Ovary (tissue), 9 donors: ENCODE data around the gene CPZ. TPM values are rescaled to one million over a fixed set of nuclear protein-coding genes. Genes with fewer than 3 reads are reported as not detected.

Source experiments
- DNase-seq, 5 donors: peaks; one replicate each; pipeline ENCODE4 v3.0.0-alpha.2; 2019 to 2020
- H3K27ac ChIP-seq, 2 donors: fragments of 200-600 bp; one replicate each; pipeline versions ENCODE4 v1.5.1 to v1.8.0; 2019 to 2022
- H3K27me3 ChIP-seq: fragments of 200-600 bp; one replicate; pipeline ENCODE4 v1.8.0; 2022
- H3K36me3 ChIP-seq: fragments of 200-600 bp; sonication (generic); one replicate; pipeline ENCODE4 v1.5.1; 2019
- H3K4me1 ChIP-seq: one replicate; pipeline ENCODE4 v1.8.1; 2013; ENCODE audit warnings: mild to moderate bottlenecking, moderate library complexity; ENCODE audit not compliant: insufficient read depth
- H3K4me3 ChIP-seq: fragments of 200-600 bp; sonication (generic); one replicate; pipeline ENCODE4 v1.5.1; 2017
- H3K9me3 ChIP-seq, 2 donors: fragments of 200-600 bp in 1 of 2; sonication (generic) in 1 of 2; one replicate each; pipeline versions ENCODE4 v1.5.1 to v1.8.1; 2013 to 2019; ENCODE audit warnings: mild to moderate bottlenecking in 1 of 2, moderate library complexity in 1 of 2
- CTCF ChIP-seq, 3 donors: fragments of 450-650 bp in 2 of 3; fragments of 200-600 bp in 1 of 3; IDR thresholded peaks; one replicate each; pipeline versions ENCODE4 v1.5.1 to v1.8.0; 2016 to 2022; ENCODE audit warnings: antibody characterized with exemption in 3 of 3, mild to moderate bottlenecking in 1 of 3
- EP300 ChIP-seq: sonication (generic); formaldehyde crosslinking; IDR thresholded peaks from one replicate; pipeline ENCODE4 v1.6.1; 2017; ENCODE audit warnings: antibody characterized with exemption
- POLR2A ChIP-seq: fragments of 450-650 bp; IDR thresholded peaks from one replicate; pipeline ENCODE4 v1.6.1; 2017; ENCODE audit warnings: antibody characterized with exemption, mild to moderate bottlenecking, moderate library complexity
- WGBS, 3 donors: extraction: QIAGEN DNeasy Blood & Tissue Kit in 1 of 3; methylation state at CpG; one replicate each; pipeline versions ENCODE4 v1.1.5 to v1.1.7; 2013 to 2017; 5-methylcytosine and 5-hydroxymethylcytosine counted together
- intact Hi-C, 4 donors: fragments of 100-400 bp; cut with DNase I; formaldehyde crosslinking; loops; one replicate each; pipeline versions ENCODE4 v1.11.0 to v1.15.1; 2022 to 2023
- polyA plus RNA-seq, 2 donors: library from polyadenylated mRNA; stranded (reverse); fragments of 200-250 nt in 1 of 2; fragments of 350-450 nt in 1 of 2; fragmentation: Illumina TruSeq in 1 of 2; extraction: RNeasy Lipid Tissue Mini Kit (QIAGEN cat#74804) in 1 of 2; gene quantifications; one replicate each; pipeline ENCODE4 v1.2.3, GENCODE V29; 2013 to 2014
- total RNA-seq, 7 donors: library from RNA; depleted of rRNA in 2 of 7; stranded (reverse); fragments of >200 nt in 2 of 7; fragmentation: NEBNext Ultra II Directional in 3 of 7; extraction: Animal tissue kit (Norgen Biotek cat#: 25700) in 3 of 7; gene quantifications; one replicate each; pipeline versions ENCODE4 v1.1.0 to v1.2.4, GENCODE V29; 2016 to 2023
- donor health status: DM: no; HTN: no; CAD: no; lungs with moderate emphysema.
- donor health status: DM: no; HTN: no; CAD: no.
- donor health status: Bipolar disorder and iron deficiency.
- donor health status: DM: yes; HTN: yes; CAD: no.
- donor health status: DM: no; HTN: no; CAD: no.
- donor health status: DM: yes; HTN: yes; CAD: no.

The CPZ gene
- total and polyA plus RNA-seq, 9 donors = 51.0 to 212 (median 129) TPM

DNA sequence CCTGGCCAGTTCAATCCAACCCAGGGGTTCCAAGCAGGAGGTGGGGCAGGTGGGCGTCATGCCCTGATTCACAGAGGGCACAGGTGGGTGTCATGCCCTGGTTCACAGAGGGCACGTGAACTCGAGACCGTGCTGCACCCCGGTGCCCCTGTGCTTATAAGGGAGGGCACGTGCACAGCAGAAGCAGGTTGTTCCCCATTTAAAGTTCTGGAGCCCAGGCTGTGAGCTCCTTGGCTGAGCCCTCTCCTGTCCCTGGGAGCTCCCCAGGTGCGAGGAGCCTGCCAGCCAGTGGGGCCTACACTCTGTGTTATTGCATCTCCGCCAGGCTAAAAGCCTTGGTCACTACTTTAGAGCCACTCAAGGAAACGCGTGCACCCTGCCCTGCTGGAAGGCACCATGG lies 3.2 kb upstream of the CPZ start:
- H3K27ac ChIP-seq = no peak overlapping the region
- H3K36me3 ChIP-seq = no peaks in the 10 kb centered on the region
- peaks cover 12% of the 10 kb centered on the region for H3K4me1 ChIP-seq
- no peaks in the 10 kb centered on the region for H3K27me3 ChIP-seq
- no peak overlapping the region for H3K4me3 ChIP-seq
- intact Hi-C loops = no loop called here
- peak in 3 of 5 donors; percentile 10 to 33 (median 27) for DNase-seq
- 76 to 84% (median 79%) methylated on average over 10 of the region's 10 CpGs for WGBS, 3 donors
- H3K9me3 ChIP-seq = no peaks in the 10 kb centered on the region
- no peak for TF ChIP-seq POLR2A
- no peak for TF ChIP-seq EP300
- no peak for TF ChIP-seq CTCF (IDR thresholded peaks at IDR 0.05)

DNA sequence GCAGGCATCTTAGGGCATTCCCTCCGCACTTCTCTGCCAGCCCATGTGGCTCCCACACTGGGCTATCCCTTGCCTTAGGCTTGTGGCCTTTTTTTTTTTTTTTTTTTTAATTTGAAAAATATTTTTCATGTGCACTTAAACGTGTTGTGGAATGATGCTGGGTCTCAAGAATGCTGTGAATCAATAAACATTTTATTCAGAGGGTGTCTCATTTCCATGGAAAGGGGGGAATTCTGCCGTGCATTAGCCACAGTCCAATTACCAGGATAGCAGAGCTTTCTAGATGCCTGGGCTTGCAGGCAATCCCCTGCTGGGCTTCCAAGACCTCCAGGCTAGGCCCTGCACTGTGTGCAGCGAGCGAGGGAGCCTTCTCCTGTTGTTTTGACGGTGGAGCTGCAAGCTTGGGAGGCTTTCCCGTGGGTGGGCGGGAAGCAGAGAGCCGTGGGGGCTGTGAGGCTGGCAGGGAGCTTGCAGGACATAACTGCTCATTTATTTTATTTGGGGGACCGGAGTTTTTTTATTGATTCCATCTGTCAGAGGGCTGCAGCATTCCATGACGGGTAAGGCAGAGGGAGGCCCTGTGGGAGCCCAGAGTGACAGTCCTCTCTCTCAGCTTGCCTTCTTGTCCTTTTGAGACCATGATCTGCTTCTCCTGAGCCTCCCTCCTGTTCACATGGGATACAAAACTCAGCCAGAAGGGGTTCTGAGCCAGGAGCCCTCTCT lies 2.6 kb upstream of the CPZ start:
- TF ChIP-seq POLR2A (no peak), CTCF (IDR thresholded peaks at IDR 0.05) (no peak), EP300 (no peak)
- Histone ChIP-seq H3K27me3 (no peaks in the 10 kb centered on the region), H3K36me3 (no peaks in the 10 kb centered on the region), H3K4me1 (peaks cover 12% of the 10 kb centered on the region), H3K27ac (peak overlapping the region in 1 of 2 donors; percentile 41), H3K9me3 (no peaks in the 10 kb centered on the region), H3K4me3 (no peak overlapping the region)
- DNase-seq = peak in 2 of 5 donors; percentile 31 to 52
- WGBS, 3 donors = 9 to 21% (median 10%) methylated on average over 11 of the region's 11 CpGs
- intact Hi-C loops = no loop called here

DNA sequence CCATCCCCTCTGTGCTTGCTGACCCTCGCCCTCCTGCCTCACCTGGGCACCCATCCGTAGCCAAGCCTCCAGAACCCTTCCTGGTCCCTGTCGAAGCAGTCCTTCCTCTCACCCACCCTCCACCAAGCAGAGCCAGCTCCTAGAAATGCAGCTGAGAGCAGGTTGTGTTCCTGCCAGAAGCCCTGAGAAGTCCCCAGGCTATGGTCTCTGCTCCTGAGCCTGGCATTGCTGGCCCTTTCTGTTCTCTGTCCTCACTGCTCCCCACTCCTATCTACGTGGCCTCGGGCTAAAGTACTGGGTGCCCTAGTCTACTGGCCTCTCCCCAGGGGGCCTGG lies 2.1 kb upstream of the CPZ start:
- DNase-seq = peak in 2 of 5 donors; percentile 22 to 30
- Histone ChIP-seq H3K4me3 (no peak overlapping the region), H3K27me3 (no peaks in the 10 kb centered on the region), H3K27ac (peak overlapping the region in 1 of 2 donors; percentile 41), H3K4me1 (peaks cover 16% of the 10 kb centered on the region), H3K36me3 (no peaks in the 10 kb centered on the region), H3K9me3 (no peaks in the 10 kb centered on the region)
- WGBS, 3 donors = 60 to 77% (median 73%) methylated on average over 5 of the region's 5 CpGs
- TF ChIP-seq POLR2A (no peak), EP300 (no peak), CTCF (IDR thresholded peaks at IDR 0.05) (no peak)
- intact Hi-C loops = no loop called here

DNA sequence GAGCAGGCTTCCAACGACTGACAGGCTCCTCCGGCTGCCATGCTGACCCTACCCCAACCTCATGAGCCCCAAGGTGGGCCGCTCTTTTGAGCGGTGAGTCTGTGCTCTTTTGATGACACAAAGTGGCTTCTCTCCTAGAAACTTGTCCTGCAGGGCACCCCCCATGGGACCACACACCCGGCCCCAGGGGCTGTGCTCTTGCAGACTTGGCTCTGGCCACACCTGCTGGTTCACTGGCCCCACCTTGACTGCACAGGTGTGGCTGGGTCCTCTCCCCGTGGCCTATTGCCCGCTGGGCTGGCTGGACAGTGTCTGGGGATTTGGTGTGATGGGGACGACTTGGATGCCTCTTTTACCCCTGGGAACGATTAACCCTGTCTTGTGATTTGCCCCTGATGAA lies 1.5 kb upstream of the CPZ start:
- 87 to 91% (median 90%) methylated on average over 9 of the region's 9 CpGs for WGBS, 3 donors
- H3K27ac ChIP-seq = no peak overlapping the region
- DNase-seq = peak in 2 of 5 donors; percentile 35 to 39
- H3K27me3 ChIP-seq = no peaks in the 10 kb centered on the region
- no peak for TF ChIP-seq POLR2A
- no peak for TF ChIP-seq EP300
- TF ChIP-seq CTCF (IDR thresholded peaks at IDR 0.05) = no peak
- H3K4me1 ChIP-seq = peaks cover 16% of the 10 kb centered on the region
- H3K4me3 ChIP-seq = no peak overlapping the region
- intact Hi-C loops = no loop called here
- H3K36me3 ChIP-seq = no peaks in the 10 kb centered on the region
- no peaks in the 10 kb centered on the region for H3K9me3 ChIP-seq
